Fibroblast of upper back skin (primary cell): ENCODE results near the gene SREBF2.

Experiments used
- DNase-seq: peaks from one replicate; pipeline ENCODE4 v3.0.0-alpha.2; 2013

Gene SREBF2

DNA sequence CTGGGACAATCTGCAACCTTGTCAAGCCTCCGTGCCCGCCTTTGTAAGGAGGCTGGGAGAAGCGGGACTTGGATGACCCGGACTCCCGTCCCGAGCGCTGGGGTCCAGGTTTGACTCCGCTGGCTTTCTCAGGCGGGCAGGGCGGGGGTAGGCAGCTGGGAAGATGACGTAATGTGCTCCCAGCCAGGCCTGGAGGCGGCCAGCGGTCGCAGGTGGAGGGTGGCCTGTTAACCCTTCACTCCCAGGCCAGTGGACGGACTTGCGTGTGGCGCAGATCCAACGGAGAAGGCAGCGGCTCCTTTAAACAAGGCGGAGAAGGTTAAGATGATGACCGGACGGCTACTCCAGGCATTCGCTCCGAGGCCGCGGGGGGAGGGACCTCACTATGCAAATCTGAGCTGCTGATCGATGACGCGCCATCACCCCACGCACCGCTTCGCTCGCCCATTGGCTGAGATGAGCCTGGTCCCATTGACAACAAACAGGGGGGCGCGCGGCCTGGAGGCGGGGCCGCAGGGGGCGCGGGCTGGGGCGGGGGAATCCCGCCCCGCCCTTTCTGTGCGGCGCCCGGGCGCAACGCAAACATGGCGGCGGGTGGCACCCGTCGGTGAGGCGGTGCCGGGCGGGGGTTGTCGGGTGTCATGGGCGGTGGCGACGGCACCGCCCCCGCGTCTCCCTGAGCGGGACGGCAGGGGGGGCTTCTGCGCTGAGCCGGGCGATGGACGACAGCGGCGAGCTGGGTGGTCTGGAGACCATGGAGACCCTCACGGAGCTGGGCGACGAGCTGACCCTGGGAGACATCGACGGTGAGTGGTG is at the start of gene SREBF2:
Gene SREBF2, plus strand, starts transcription at position 553 of the 816 bp plus-strand sequence. Its CDS starts 166 bp downstream, at position 719.
- peak; percentile 100 for DNase-seq

DNA sequence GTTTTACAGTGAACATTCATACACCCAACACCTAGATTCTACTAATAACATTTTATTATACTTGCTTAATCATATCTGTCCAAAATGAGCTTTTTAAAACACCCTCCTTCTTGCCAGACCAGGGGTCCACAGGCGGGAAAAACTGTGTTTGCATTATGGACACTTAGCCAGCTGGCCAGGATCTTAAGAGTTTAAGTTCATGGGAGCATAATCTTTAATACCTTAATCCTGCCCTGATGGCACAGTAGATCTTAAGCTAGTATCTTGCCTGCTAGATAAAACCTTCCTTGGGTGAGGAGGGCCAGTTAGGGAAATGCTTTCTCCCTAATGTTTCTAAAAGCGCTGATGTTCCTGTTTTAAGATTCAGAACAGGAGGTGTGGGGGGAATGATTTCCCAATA is 45.6 kb upstream of the SREBF2 start:
- no peak for DNase-seq

DNA sequence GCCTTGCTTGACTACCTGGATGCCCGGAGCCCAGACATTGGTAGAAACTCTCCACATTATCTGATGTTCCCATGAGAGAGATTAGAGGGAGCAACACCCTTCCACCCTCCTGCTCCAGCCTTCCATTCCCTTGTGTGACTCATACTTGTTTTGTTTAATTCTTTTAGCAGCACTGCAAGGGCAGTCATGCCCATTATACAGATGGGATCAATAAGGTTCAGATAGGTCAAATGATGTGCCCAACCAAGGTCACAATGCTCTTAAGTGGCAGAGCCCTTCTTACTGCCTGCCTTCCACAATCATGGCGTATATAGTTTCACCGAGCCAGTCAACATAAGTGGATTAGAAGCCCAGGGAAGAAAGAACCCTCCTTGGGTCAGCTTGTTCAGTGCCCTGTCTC is 39.0 kb upstream of the SREBF2 start:
- DNase-seq: no peak

GRCh38 chr22:41798736-41799135 is 34.2 kb upstream of the SREBF2 start:
- no peak for DNase-seq

DNA sequence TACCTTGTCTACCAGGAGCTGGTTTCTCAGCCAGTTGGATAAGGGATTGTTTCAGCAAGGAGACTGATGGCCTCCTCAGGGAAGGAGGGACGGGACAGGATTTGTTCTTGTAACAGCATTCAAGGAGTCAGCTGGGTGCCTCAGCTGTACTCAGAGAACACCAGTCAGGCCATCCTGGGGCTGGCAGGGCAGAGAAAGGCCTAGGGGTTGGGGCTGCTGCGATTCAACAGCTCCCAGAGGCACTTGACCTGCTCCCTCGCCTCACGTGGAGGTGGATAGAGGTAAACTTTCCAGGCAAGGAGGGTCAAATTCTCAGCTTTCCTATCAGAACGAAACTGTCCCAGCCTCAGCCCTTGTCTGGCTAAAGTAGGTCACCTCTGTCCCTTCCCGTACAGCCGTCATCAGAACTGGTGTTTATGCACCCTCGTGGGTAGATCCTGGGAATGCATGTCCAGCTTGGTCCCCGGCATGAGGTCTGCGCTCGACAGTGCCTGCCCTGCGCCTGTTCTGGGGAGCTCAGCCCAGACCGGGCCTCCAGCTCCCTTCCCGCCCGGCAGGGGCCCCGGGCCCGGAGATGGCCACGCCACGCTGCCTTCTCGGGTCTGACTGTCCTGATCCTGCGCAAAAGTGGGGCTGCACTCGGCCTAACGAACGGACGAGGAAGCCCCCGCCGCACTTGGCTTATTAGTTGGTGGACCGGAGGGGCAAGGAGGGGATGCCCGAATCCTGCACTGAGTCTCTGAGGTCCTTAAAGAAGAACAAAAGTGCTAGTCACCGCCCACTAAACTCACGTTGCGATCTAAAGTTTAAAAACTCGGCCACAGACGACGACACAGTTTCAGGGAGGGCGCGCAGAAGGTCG is 33.2 kb upstream of the SREBF2 start:
- peak; percentile 12 for DNase-seq

GRCh38 chr22:41800348-41801146 is 32.4 kb upstream of the SREBF2 start, which contains the start of gene CCDC134:
Gene CCDC134, plus strand, starts transcription at chr22:41800679. Its CDS starts 8,212 bp downstream, at chr22:41808891.
- peak; percentile 86 for DNase-seq

- DNase-seq: no peak
These were observed 31.6 kb upstream of the SREBF2 start for GRCh38 chr22:41801147-41801819.

DNA sequence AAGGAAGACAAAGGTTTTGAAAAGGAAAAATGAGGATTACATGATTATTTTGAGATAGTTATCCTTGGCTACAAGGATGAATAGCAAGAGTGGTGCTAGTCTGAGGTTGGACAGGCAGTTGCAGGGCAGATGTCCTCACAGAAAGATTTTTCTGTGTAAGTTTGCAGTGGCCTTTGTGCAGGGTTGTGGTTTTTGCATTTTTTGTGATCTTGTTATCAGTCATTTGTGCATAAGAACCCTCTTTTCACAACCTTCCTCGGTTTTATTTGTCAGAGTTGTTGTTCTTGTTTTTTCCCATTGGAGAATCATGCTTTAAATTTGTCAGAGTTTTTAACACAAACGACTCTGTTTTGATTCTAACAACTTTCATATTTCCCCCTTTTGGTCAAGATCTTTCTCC is 31.0 kb upstream of the SREBF2 start:
- no peak for DNase-seq

DNA sequence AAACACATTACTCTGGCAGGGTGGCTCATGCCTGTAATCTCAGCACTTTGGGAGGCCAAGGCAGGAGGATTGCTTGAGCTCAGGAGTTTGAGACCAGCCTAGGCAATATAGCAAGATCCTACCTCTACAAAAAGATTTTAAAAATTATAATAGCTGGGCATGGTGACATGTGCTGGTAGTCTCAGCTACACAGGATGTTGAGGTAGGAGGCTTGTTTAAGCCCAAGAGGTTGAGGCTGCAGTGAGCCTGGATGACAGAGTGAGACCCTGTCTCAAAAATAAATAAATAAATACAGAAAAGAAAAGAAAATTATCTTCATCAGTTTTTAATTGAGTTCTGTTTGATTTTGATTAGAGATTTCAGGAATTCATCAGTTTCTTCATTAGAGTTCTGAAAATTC is 27.3 kb upstream of the SREBF2 start:
- no peak for DNase-seq

DNA sequence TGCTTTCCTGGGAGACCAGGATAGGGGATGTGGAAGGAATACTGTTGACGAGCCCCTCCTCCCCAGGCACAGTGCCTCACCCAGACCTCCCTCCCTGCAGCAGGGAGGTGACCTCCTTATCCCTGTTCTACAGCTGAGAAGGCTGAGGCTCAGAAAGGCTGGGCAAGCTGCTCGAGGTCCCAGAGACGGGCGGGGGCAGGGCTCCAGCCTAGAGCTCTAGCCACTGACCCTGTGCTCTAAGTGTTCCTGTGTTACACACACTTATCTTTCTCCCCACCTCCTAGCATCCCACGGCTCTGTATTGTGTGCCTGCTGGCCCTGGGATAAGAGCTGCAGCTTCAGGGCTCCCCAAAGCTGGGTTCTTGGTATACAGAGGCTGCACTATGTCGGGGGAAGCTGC is 24.5 kb upstream of the SREBF2 start:
- no peak for DNase-seq

DNA sequence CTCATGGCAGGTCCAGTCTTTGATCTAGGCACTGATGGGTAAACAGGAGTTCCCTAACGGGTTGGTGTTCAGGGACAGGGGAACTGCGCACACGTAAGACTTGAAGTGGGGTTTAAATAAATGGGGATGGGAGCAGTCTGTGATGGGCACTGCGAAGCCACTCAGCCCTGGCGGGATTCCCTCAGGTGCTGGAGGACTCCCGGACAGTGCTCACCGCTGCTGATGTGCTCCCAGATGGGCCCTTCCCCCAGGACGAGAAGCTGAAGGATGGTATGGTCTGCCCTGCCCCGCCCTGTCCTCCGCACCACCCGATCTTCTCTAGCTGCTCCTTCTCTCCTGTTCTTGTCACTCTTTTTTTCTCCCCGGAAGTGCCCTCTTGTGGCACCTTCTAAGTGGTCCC is 22.9 kb upstream of the SREBF2 start:
- DNase-seq: no peak

DNA sequence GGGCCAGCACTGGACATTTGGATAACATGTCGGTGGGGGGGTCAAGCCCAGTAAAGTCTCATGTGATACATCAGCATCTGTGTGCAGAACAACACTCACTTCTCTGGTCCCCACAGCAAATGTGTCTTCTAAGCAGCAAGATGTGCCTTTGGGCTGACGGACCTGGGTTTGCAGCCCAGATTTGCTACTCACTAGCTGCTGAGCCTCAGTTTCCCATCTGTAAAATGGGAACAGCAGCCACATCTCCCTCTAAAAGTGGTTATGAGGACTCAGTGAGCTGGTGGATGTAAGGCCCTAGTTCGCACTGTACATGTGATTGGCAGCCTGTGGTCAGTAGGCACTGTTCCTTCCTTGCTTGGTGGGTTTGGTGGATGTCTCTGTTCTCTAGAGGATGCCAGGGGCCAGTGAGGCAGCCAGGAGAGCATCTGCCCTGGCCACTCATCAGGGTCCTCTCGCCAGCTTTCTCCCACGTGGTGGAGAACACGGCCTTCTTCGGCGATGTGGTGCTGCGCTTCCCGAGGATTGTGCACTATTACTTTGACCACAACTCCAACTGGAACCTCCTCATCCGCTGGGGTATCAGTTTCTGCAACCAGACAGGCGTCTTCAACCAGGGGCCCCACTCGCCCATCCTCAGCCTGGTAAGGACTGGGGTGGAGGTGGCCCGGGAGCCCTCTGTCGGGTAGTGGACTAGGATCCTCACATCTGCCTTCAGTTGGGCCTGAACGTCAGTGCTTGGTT is 19.9 kb upstream of the SREBF2 start:
- no peak for DNase-seq

GRCh38 chr22:41813726-41814410 is 19.0 kb upstream of the SREBF2 start:
- DNase-seq: no peak

DNA sequence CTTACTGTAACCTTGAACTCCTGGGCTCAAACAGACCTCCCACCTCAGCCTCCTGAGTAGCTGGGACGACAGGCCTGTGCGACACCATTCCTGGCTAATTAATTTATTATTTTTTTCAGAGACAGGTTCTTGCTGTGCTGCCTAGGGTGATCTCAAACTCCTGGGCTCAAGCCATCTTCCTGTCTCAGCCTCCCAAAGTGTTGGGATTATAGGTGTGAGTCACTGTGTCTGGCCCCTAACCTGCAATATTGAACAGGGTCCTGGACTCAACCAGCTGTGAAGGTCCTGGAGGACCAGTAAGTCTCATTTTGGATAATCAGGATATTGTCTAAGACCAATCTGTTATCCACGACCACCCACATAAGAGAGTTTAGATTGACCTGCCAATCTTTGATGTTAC is 17.2 kb upstream of the SREBF2 start:
- DNase-seq: no peak

DNA sequence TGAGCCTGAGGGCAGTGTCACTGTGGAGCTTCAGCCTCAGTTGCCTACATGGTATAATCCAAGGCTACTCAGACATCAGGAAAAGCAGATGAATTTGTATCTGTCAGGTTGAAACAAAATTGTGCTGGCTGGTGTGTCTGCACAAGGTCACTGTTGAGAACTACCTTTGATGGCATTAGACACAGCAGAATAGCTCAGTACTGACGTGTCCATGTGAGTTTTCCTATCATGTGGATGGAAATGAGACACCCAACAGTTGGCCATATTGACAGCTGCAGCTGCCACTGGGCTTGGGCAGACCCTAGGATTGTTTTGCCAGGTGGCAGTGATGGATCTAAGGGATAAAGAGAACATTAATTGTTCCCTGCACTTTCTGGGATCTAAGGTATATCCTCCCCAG is 16.7 kb upstream of the SREBF2 start:
- no peak for DNase-seq

GRCh38 chr22:41816871-41817270 is 16.0 kb upstream of the SREBF2 start:
- DNase-seq: no peak

DNA sequence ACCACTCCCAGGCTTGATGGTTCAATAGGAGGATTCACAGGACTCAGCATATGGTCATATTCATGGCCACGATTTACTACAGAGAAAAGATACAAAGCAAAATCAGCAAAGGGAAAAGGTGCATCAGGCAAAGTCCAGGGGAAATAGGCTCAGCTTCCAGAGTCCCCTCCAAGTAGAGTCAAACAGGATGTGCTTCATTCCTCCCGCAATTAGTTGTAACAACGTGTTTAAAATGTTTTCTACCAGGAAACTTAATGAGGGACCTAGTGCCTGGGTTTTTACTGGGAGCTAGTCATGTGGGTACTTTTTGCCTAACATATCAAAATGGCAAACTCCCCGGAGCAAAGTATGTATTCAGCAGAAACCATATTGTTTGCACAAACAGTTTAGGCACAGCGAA is 14.9 kb upstream of the SREBF2 start:
- DNase-seq: no peak

GRCh38 chr22:41818596-41818995 is 14.3 kb upstream of the SREBF2 start:
- no peak for DNase-seq

- no peak for DNase-seq
These were observed 13.6 kb upstream of the SREBF2 start for GRCh38 chr22:41819257-41819656.

- DNase-seq: no peak
These were observed 12.5 kb upstream of the SREBF2 start for GRCh38 chr22:41820447-41820846.
